ENCODE results near the gene MTUS2. TPM values are rescaled to one million over a fixed set of nuclear protein-coding genes. Genes with fewer than 3 reads are reported as not detected.
"Not testable (repeated sequence)": the region's sequence is repeated elsewhere in the genome, so short reads cannot be mapped to it uniquely, and the experiment has no call there.

The MTUS2 gene
- total RNA-seq, 1 donor from 2014 or later, result 8.9 TPM

DNA sequence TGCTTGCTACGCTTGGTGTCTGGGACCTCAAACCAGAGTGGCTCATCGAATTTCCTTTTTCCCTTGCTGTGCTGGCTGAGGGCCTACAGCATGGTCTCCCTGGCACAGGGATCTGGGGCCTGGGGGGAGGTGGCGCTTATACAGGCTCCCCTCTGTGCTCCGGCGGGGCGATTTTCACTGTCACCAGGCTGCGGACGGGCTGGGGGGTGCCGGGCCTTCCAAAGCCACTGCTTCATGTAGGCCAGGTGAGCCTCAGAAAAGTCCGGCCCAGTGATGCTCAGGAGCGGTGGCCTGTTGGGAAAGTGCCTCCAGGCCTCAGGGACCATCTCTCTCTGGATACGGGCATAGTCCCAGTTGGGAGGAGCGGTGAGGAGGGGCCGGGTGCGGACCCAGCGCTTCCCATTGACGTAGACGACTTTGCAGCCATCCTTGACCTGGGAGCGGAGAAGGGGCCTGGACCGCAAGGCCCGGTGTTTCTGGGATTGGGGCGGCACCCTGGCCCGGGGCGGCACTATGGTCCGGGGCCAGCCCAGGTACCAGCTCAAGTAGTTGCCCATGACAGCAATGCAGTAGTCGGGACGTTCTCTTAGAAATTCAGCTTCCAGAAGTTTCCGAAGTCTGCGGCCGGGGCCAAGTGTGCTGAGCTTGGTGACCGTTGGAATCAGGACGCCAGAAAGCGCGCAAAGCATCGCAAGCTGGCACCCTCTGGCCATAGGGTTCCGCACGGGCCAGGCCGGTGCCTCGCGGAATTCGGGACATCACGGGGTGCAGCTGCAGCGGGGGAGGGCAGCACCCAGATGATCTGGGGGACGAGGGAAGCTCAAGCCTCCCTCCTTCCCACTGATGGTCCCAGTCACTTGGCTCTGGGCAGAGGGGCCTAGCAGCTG is 519.5 kb downstream of the MTUS2 start:
- Histone ChIP-seq H3K4me3 (no peak overlapping the region), H3K36me3 (no peaks in the 10 kb centered on the region), H3K9me3 (peaks cover 0 to 14% of the 10 kb centered on the region in 2 donors), H3K4me1 (no peaks in the 10 kb centered on the region), H3K27me3 (no peaks in the 10 kb centered on the region), H3K27ac (no peak overlapping the region)
- TF ChIP-seq, protein P1, sequence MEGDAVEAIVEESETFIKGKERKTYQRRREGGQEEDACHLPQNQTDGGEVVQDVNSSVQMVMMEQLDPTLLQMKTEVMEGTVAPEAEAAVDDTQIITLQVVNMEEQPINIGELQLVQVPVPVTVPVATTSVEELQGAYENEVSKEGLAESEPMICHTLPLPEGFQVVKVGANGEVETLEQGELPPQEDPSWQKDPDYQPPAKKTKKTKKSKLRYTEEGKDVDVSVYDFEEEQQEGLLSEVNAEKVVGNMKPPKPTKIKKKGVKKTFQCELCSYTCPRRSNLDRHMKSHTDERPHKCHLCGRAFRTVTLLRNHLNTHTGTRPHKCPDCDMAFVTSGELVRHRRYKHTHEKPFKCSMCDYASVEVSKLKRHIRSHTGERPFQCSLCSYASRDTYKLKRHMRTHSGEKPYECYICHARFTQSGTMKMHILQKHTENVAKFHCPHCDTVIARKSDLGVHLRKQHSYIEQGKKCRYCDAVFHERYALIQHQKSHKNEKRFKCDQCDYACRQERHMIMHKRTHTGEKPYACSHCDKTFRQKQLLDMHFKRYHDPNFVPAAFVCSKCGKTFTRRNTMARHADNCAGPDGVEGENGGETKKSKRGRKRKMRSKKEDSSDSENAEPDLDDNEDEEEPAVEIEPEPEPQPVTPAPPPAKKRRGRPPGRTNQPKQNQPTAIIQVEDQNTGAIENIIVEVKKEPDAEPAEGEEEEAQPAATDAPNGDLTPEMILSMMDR (IDR thresholded peaks at IDR 0.05), result no peak
- intact Hi-C loops (cut with DNase I), result no loop called here
- no peak for DNase-seq (ENCODE audit: low spot score in 2 of 2)

DNA sequence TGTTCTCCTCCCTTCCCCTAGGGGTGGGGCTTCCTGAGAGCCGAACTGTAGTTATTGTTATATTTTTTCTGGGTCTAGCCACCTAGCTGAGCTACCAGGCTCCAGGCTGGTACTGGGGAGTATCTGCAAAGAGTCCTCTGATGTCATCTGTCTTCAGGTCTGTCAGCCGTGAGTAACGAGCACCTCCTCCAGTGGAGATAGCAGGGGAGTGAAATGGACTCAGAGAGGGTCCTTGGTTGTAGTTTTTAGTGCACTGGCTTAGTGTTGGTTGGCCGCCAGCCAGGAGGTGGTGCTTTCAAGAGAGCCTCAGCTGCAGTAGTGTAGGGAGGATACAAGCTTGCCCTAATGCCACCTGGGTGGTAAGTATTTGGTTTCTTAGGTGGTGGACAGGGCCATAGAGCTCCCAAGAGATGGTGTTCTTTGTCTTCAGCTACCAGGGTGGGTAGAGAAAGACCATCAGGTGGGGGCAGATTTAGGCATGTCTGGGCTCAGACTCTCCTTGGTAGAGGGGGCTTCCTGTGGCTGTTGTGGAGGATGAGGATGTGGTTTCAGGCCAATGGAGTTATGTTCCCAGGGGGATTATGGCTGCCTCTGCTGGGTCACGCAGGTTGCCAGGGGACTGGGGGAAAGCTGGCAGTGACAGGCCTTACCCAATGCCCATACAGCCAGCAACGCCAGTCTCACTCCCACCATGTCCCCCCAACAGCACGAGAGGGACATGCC is 525.9 kb downstream of the MTUS2 start:
- not testable (repeated sequence) for DNase-seq (ENCODE audit: low spot score in 2 of 2)

DNA sequence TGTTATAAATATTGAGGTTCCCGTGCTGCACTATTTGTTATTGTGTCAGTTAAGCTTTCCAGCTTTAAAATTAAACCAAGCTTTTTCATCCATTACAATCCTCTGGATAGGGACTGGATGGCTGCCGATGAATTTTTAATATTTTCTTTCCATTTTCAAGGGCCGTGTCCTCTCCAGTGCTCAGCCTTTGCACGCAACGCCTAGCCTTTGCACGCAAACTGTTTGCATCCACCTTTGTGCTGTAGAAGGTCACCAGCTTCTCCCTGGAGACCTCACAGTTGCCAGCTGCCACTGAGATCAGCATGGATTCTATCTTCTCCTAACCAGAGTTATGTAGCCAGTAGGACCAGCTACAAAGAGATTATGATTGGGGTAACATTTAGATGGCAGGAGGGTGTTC is 534.9 kb downstream of the MTUS2 start:
- Histone ChIP-seq H3K27me3 (no peaks in the 10 kb centered on the region), H3K9me3 (no peaks in the 10 kb centered on the region), H3K27ac (no peak overlapping the region), H3K4me3 (no peak overlapping the region), H3K36me3 (no peaks in the 10 kb centered on the region), H3K4me1 (no peaks in the 10 kb centered on the region)
- intact Hi-C loops (cut with DNase I), result no loop called here
- DNase-seq (ENCODE audit: low spot score in 2 of 2), result no peak
- TF ChIP-seq, protein P1 (IDR thresholded peaks at IDR 0.05), result no peak

More for the DNA sequence above, 525.9 kb downstream of the MTUS2 start:
- H3K4me1 ChIP-seq; H3K4me3 ChIP-seq; H3K27ac ChIP-seq; H3K27me3 ChIP-seq; intact Hi-C loops (cut with DNase I); H3K36me3 ChIP-seq: not testable (repeated sequence)
- peaks cover 0 to 14% of the 10 kb centered on the region in 2 donors for H3K9me3 ChIP-seq

DNA sequence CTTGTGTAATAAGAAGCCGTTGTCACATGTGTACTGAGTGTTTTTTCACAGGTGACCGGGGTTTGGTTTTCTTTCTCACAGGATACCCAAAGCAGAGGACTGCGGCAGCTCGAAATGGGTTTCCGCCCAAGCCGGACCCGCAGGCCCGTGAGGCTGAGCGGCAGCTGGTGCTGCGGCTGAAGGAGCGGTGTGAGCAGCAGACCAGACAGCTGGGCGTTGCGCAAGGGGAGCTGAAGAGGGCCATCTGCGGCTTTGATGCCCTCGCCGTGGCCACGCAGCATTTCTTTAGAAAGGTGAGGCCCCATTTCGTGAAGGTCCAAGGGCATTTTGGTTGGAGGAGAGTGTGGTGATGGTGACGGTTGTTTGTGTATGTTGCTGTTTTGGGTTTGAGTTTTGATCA is 539.0 kb downstream of the MTUS2 start:
- H3K36me3 ChIP-seq, result no peaks in the 10 kb centered on the region
- no peak for DNase-seq (ENCODE audit: low spot score in 2 of 2)
- no peaks in the 10 kb centered on the region for H3K9me3 ChIP-seq
- H3K27me3 ChIP-seq, result no peaks in the 10 kb centered on the region
- TF ChIP-seq, protein P1 (IDR thresholded peaks at IDR 0.05), result no peak
- H3K4me3 ChIP-seq, result no peak overlapping the region
- intact Hi-C loops (cut with DNase I), result no loop called here
- peaks cover 0 to 4% of the 10 kb centered on the region in 2 donors for H3K4me1 ChIP-seq
- H3K27ac ChIP-seq, result no peak overlapping the region

DNA sequence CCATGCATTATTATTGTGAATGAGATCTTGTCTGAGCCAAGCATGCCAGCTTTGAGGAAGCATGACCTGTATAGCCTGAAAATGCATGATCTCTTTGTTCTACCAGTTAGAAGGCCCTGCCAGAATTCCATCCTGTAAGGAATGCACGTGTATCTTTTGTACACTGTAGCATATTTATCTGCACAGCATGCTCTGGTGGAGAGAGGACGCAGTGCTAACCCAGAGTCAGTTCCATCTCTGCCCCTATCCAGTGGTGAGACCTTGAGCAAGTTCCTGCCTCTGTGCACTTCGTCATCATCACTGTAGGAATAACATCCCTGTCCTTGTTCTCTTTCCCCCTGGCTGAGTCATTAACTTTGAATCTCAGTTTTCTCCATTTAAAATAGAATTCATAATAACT is 541.6 kb downstream of the MTUS2 start:
- Histone ChIP-seq H3K9me3 (no peaks in the 10 kb centered on the region), H3K4me1 (peaks cover 0 to 4% of the 10 kb centered on the region in 2 donors), H3K27ac (peak overlapping the region in 1 of 2 donors; percentile 11), H3K4me3 (no peak overlapping the region), H3K36me3 (no peaks in the 10 kb centered on the region), H3K27me3 (no peaks in the 10 kb centered on the region)
- TF ChIP-seq, protein P1 (IDR thresholded peaks at IDR 0.05), result no peak
- intact Hi-C loops (cut with DNase I), result loop anchor here (1.0 to 10.0 kb wide), 5 partner anchors 79 to 707 kb away; partner anchors contain the start of gene POMP
- DNase-seq (ENCODE audit: low spot score in 2 of 2), result no peak

Measured in ascending aorta (tissue), 2 donors.